HG02852 (cell line): ENCODE measurements around the gene MED23.
A peak's percentile ranks its signal among the peaks of the same experiment; 100 is the strongest.
"Not testable (repeated sequence)": the region's sequence is repeated elsewhere in the genome, so short reads cannot be mapped to it uniquely, and the experiment has no call there.

ENCODE experiments used
- ATAC-seq: cut with Tn5 transposase; IDR thresholded peaks from one replicate; pipeline ENCODE4 v1.9.1; 2021; ENCODE audit warnings: mild to moderate bottlenecking, moderate library complexity; ENCODE audit not compliant: unreplicated experiment

The MED23 gene

DNA sequence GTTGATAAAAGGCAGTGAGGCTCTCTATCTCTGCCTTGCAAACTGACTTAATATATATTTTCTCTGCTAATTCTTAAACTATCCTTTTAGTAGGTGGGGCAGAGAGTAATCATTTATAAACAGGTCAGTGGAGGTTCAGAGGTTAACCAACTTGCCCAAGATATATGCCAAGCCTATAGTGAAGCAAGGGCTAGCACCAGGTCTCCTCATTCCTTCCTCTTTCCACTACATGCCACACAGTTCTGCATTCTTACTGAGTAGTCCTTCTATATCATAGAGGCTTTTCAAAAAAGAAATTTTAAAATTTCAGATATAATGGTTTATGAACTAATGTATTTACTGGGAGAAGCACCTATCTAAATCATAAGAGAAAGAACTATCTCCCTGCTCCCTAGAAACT lies 46.5 kb downstream of the MED23 start:
- no peak for ATAC-seq

DNA sequence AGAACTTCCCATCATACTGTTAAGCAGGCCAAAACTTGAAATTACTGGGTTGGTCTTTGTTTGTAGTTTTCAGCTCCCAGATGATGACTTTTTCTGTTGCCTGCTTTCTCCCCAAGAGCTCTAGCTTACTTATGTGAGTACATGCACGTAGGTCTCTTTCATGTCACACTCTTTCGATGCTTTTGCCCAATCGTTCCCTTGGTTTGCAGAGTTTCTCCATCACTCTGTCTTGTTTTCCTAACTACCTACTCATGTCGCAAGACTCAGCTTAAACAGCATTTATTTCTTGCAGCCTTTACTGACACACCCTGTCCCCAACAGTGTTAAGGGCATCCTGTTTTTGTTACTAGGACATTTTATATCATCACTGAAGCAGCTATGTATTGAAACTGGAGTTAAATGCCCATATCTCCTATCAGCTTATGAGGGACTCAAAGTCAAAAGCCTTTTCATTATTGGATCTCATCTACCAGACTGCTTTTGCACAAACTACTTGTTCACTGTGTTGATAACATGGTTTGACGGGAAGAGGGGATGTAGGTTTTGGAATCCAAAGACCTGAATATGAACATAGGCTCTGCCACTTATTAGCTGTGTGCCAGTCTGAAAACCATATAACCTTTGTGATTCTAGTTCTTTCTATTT lies 52.1 kb downstream of the MED23 start:
- no peak for ATAC-seq

DNA sequence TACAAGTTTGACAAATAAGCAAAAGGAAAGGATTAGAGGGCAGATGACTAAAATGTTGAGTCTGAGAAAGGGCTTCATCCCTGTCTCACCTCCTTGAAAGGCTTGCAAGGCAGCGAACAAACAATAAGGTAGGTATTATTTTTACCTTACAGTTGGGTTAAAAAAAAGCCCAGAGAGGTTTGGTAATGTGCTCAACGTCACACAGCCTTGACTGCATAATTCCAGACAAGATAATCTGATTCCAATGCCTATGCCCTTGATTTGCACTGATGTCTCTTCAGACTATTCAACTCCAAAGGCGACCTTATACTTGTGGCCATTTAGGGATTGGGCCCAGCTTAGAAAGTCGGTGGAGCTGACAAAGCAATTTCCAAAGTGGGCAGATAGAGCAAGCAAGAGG lies 53.4 kb downstream of the MED23 start:
- ATAC-seq: no peak

DNA sequence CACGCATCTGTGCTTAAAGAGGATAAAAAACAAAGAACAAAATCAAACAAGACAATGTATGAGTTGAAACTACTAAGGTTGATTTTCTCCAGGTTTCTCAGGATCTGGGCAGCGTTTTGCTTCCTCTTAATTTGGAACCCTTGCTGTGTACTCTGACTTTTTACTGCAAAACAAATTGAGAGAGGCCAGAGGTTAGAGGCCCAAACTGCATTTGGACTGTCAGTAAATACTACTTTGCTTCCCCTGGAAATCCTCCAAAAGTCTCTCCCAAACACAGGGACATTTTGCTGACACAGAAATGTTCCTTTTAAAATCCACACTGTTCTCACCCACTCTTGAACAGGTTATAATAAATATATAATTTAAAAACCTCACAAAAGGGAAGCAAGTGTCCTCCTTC lies 53.9 kb downstream of the MED23 start:
- no peak for ATAC-seq

DNA sequence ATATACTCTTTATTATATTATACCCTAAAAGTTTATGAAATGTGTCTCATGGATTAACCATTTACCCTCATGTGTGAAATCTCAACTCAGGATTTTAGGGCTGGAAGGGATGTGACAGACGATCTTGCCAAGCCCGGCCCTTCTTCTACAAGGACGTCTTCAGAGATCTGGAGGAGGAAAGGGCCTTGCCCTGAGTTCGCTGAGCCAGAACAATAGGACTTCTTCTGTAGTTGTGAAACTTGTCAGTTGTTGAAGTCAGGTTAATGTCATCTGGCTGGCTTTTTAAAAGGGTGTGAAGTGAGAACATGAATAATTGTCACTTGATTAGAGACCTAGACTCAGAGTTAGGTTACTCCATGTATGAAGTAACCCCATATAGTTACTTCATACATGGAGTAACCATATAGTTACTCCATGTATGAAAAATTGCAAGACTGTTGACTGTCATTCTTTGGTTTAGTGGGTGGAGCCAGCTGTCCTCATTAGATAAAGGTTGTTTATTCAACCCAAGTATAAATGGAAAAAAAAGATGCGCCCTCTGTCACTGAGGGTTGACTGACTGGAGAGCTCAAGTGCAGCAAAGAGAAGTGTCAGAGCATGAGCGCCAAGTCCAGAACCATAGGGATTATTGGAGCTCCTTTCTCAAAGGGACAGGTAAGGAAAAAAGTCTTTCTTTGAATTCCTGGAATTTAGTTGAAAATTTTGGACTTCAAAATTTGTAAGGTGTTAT lies 55.2 kb downstream of the MED23 start, which contains the start of gene ARG1:
ARG1 (plus strand) TSS at position 541 of the 730 bp plus-strand sequence; CDS start at position 598, 57 bp downstream.
- no peak for ATAC-seq

DNA sequence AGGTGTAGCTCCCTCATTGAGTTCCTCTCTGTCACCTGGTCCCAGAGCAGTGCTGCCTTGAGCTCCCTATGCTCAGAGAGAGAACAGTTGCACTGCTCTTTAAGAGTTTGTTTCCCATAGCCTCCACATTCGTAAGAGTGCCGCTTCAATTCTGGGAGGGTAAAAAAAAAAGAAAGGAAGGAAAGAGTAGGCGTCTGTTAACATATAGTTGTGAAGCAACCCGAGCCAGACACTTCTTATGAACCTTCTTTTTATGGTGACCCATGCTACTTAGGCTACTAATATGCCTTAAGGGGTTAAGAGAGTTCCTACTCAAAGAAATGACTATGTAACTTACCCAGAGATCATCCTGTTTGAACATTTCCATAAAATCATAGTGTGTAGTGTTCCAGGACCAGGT lies 59.3 kb downstream of the MED23 start:
- ATAC-seq: no peak

DNA sequence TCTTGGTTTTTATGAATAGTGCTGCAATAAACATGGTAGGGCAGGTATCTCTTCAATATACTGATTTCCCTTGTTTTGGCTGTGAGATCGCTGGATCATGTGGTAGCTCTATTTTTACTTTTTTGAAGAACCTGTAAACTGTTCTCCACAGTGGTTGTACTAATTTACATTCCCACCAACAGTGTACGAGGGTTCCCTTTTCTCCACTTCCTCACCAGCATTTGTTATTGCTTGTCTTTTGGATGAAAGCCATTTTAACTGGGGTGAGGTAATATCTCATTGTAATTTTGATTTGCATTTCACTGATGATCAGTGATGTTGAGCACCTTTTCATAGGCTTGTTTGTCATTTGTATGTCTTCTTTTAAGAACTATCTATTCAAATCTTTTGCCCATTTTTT lies 63.0 kb downstream of the MED23 start:
- no peak for ATAC-seq

DNA sequence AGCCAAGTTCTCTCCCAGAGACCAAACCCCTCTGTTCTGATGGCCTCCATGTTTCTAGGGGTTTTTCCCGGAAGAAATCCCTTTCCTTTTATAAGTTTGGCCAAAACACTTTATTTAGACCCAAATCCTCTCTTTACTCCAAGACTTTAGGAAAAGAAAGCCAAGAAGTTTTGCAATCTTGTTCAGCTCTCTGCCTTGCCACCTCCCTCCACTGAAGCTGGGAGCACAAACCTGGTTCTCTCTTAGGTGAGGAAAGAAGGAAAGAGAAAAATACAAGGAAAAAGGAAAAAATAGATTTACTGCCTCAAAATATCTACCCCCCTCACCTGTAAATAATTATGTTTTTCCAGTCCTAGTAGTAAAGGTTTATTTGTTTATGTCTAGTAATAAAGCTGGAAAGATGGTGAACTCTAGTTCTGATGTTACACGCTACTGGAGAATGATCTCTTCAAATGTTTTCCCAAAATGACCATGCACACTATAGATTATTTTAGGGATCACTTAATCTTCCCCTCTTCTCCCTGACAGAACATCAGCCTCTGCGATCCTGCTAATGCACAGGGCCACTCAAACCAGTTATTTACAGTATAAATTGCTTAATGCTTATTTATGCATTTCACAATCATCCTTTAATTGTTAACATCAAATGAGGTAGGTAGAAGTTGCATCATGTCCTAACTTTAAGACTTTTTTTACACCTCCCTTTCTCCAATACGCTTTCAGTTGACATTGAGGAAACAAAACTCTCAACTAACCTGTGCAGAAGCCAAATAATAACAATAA lies 65.9 kb downstream of the MED23 start:
- ATAC-seq: no peak

DNA sequence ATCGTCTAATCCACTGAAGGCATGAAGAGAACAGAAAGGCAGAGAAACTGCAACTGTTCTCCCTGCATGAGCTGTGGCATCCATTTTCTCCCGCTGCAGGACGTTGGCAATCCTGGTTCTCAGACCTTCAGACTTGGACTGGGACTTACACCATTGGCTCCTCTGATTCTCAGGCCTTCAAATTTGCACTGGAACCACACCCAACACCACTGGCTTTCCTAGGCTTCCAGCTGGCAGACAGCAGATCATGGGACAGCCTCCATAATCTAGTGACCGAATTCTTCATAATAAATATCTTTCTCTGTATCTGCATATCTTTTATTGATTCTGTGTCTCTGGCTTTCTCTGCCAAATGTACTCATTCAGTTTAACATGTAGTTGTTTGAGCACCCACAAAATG lies 69.1 kb downstream of the MED23 start:
- no peak for ATAC-seq

DNA sequence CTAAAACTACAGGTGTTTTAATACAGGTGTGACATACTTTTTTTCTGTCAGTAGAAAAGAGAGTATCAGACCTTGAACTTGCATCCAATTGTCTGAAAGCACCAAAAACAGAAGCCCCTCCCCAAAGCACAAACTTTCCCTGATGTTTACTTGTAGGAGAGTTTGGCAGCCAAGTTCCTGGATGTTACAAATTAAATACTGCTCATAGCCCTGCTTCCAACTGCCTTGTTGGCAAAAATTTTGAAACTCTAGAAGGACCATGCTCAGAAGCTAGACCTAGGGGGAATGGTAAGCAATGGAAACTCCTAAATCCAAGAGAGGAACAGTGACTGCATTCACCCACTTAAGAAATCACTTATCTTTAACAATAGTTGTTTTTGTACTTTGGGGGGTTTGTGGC lies 72.0 kb downstream of the MED23 start:
- no peak for ATAC-seq

DNA sequence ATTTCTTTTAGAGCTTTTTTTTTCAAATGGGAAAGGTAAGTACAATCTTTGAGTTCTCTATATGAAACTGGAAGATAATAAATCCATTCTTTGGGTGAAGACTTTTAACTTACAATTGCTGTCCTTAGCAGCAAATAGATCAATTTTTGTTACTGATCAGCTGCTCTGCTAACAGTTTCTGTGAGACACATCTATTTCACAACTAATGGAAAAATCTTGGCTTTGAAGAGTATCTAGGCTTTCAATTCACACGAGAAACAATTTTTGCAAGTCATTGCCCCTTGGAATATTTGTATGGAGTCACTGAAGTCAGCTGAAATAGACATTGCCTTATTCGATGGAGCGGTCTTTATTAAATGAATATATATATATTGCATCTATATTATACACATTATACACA lies 75.5 kb downstream of the MED23 start:
- ATAC-seq: no peak

DNA sequence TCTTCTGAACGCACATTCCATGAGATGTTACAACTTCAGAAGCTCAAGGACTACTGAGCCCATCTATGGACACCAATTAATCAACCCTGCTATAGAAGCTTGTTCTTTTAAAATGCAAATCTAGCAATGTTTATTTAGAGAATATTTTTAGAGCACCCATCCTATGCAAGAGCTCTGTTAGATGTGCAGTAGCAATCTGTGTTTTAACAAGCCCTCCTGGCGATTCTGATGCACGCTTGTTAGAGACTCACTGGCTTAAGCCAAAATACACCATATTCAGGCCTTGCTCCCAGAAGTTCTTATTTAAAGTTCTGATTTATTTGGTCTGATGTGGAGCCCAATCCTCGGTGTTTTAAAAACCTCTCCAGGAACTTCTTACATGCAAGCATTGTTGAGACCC lies 76.1 kb downstream of the MED23 start:
- no peak for ATAC-seq

DNA sequence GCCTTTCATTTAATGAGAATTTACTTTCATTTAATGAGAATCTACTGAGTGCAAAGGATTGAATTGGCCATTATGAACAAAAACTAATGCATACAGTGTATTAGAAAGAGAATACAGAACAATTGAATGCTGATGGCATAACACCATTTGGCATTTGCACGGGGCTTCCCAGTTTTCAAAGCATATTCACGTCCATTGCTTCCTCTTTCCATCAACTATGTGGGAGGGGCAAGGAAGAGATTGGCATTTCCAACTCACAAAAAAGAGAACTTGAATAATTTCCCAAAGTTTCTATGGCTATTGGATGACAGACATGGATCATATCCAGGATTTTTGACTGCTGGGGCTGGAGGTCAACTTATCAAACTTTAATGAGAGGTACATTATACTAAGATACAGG lies 78.2 kb downstream of the MED23 start:
- ATAC-seq: no peak

DNA sequence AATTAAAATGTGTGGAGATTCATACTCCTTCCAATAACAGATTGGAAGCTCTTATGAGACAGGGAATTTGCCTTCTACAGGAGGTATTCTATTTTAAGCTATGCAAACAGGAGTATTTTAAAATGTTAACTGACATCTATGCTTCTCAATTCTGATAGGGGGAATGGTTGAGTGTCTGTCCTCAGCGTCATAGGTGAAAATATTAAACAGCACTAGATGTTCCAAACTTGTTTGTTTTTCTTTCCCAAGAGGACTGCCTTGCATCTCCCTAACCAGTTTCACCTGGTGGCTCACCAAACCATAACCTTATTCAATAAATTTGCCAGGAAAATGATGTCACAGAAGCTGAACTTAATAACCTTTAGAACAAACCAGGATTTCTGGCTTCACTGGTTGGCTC lies 79.6 kb downstream of the MED23 start:
- ATAC-seq: no peak

DNA sequence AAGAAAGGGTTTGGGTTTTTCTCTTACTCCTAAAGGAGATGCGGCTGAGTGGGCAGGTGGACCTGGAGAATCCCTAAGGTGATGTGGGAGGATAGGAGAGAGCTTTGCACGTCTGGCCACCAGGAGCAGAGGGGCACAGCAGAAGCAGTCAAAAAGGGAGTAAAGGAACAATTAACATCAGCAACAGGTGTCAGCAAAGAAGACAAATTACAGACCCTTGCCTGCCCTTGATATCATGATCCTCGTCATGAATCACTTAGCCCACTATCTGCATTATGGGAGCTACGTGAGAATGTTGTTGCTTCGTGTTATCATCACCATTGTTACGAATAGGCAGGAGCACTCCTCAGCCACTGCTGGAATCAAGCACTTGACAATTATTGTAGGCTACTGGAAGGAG lies 80.6 kb downstream of the MED23 start:
- ATAC-seq: no peak

DNA sequence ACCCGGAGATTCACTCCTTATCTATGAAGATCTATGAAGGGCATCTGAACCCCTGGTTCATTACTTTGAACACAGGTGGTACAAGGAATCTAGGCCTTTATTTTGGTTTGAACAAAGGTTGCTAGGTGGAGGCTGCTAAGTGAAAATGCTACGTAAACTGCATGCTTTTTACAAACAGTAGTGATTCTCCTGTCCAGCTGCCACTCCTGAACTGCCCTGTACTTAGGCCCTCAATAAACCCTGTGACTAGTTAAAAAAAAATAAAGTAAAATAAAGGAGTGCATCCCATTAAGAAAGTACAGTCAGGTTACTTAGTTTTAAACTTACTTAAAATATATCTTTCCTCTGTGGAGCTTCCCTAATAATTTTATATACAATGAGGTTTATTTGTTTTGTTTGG lies 82.7 kb downstream of the MED23 start:
- no peak for ATAC-seq

DNA sequence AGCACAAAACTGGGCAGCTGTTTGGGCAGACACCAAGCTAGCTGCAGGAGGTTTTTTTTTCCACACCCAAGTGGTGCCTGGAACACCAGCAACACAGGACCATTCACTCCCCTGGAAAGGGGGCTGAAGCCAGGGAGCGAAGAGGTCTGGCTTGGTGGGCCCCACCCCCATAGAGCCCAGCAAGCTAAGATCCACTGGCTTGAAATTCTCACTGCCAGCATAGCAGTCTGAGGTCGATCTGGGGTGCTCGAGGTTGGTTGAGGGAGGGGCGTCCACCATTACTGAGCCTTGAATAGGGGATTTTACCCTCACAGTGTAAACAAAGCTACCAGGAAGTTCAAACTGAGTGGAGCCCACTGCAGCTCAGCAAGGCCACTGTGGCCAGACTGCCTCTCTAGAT lies 89.4 kb downstream of the MED23 start:
- not testable (repeated sequence) for ATAC-seq

DNA sequence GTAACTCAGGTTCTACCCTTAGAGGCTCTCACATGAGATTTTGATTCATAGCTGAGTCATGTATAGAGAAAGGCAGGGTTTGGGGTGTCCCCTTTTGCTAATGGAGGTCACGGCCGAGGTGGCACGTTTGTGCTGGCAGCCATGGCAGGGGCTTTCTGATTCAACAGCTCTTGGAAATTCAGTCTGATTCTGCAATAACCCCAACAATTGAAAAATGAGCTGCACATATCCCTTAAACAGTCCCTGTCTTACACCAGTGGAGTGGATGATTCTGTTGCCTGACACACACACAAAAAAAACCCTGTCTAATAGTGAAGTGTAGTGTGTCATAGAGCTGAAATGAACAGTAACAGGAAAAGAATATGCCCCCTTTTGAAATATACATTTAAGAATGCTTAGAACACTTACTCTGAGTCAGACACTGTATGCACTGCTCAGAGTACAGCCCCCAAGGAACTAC lies 95.4 kb downstream of the MED23 start:
- peak; percentile 86 for ATAC-seq

DNA sequence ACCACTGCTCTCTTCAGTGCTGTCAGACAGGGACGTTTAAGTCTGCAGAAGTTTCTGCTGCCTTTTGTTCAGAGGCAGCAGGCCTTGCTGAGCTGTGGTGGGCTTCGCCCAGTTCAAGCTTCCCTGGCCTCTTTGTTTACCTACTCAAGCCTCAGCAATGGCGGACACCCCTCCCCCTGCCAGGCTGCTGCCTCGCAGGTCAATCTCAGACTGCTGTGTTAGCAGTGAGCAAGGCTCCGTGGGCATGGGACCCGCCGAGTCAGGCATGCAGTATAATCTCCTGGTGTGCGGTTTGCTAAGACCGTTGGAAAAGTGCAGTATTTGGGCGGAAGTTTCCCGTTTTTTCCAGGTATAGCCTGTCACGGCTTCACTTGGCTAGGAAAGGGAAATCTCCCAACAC lies 96.4 kb downstream of the MED23 start:
- not testable (repeated sequence) for ATAC-seq

DNA sequence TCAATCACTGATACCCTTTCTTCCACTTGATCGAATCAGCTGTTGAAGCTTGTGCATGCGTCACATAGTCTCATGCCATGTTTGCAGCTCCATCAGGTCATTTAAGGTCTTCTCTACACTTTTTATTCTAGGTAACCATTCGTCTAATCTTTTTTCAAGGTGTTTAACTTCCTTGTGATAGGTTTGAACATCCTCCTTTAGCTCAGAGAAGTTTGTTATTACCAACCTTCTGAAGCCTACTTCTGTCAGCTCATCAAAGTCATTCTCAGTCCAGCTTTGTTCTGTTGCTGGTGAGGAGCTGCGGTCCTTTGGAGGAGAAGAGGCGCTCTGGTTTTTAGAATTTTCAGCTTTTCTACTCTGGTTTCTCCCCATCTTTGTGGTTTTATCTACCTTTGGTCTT lies 97.1 kb downstream of the MED23 start:
- ATAC-seq: not testable (repeated sequence)

DNA sequence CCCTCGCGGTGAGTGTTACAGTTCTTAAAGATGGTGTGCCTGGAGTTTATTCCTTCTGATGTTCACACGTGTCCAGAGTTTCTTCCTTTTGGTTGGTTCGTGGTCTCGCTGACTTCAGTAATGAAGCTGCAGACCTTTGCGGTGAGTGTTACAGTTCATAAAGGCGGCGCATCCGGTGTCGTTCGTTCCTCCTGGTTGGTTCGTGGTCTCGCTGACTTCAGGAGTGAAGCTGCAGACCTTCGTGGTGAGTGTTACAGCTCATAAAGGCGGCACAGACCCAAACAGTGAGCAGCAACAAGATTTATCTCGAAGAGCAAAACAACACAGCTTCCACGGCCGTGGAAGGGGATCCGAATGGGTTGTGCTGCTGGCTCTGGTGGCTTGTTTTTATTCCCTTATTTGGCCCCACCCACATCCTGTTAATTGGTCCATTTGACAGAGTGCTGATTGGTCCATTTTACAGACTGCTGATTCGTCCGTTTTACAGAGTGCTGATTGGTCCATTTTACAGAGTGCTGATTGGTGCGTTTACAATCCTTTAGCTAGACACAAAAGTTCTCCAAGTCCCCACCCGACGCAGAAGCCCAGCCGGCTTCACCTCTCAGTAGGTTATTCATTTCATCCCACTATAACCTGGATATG lies 103.2 kb downstream of the MED23 start:
- ATAC-seq: no peak
